Vagina (tissue), 2 donors: ENCODE data around the gene GPC2. TPM values are rescaled to one million over a fixed set of nuclear protein-coding genes. Genes with fewer than 3 reads are reported as not detected.

Source experiments
- DNase-seq, 2 donors: peaks; one replicate each; pipeline ENCODE4 v3.0.0-alpha.2; 2017; ENCODE audit errors: extremely low spot score in 2 of 2
- H3K27ac ChIP-seq: fragments of 200-600 bp; sonication (generic); one replicate; pipeline ENCODE4 v1.5.1; 2019
- H3K27me3 ChIP-seq: fragments of 200-600 bp; sonication (generic); one replicate; pipeline ENCODE4 v1.5.1; 2019
- H3K36me3 ChIP-seq, 2 donors: fragments of 200-600 bp; sonication (generic); one replicate each; pipeline ENCODE4 v1.5.1; 2017 to 2019
- H3K4me1 ChIP-seq: fragments of 200-600 bp; sonication (generic); one replicate; pipeline ENCODE4 v1.5.1; 2019
- H3K4me3 ChIP-seq, 2 donors: fragments of 200-600 bp; sonication (generic); 1 replicate in 1 of 2; 2 replicates in 1 of 2; pipeline ENCODE4 v1.5.1; 2016 to 2019
- H3K9me3 ChIP-seq: fragments of 200-600 bp; sonication (generic); one replicate; pipeline ENCODE4 v1.5.1; 2019
- CTCF ChIP-seq, 3 experiments: fragments of 450-650 bp in 2 of 3; fragments of 200-600 bp in 1 of 3; sonication (generic) in 1 of 3; IDR thresholded peaks; one replicate each; pipeline ENCODE4 v1.5.1; 2017 to 2019; ENCODE audit warnings: antibody characterized with exemption in 3 of 3, mild to moderate bottlenecking in 2 of 3, moderate library complexity in 2 of 3
- POLR2A ChIP-seq, 2 donors: fragments of 450-650 bp; IDR thresholded peaks; one replicate each; pipeline ENCODE4 v1.6.1; 2017; ENCODE audit warnings: antibody characterized with exemption in 2 of 2, mild to moderate bottlenecking in 2 of 2, moderate library complexity in 2 of 2
- POLR2AphosphoS5 ChIP-seq, 2 donors: sonication (generic); formaldehyde crosslinking; IDR thresholded peaks; one replicate each; pipeline ENCODE4 v1.9.0; 2017; ENCODE audit warnings: antibody characterized with exemption in 2 of 2, mild to moderate bottlenecking in 2 of 2, low read depth in 1 of 2; ENCODE audit not compliant: insufficient read depth in 1 of 2
- intact Hi-C: fragments of 100-400 bp; cut with DNase I; formaldehyde crosslinking; loops from one replicate; pipeline ENCODE4 v1.15.1; 2023
- total RNA-seq: library from RNA; depleted of rRNA; stranded (reverse); fragments of >200 nt; gene quantifications from one replicate; pipeline ENCODE4 v1.2.3, GENCODE V29; 2016

GPC2 gene
- total RNA-seq, 1 donor from 2014 or later = 7.4 TPM

- H3K9me3 ChIP-seq = no peaks in the 10 kb centered on the region
These were observed 35.6 kb downstream of the GPC2 start for GRCh38 chr7:100141555-100141949.

GRCh38 chr7:100137851-100138760, 39.1 kb downstream of the GPC2 start:
- H3K27ac ChIP-seq = no peak overlapping the region
- H3K36me3 ChIP-seq = no peaks in the 10 kb centered on the region
- no peak for TF ChIP-seq CTCF (IDR thresholded peaks at IDR 0.05)
- TF ChIP-seq POLR2AphosphoS5 (IDR thresholded peaks at IDR 0.05; ENCODE audit: insufficient read depth in 1 of 2, low read depth in 1 of 2) = no peak
- TF ChIP-seq POLR2A (IDR thresholded peaks at IDR 0.05) = no peak
- H3K4me3 ChIP-seq = no peak overlapping the region
- H3K27me3 ChIP-seq = no peaks in the 10 kb centered on the region
- no peak for DNase-seq
- H3K4me1 ChIP-seq = no peaks in the 10 kb centered on the region
- H3K9me3 ChIP-seq = no peaks in the 10 kb centered on the region
- intact Hi-C loops = loop anchor here (10.0 kb wide), 1 partner anchor 77 kb away; the partner anchor contains the start of gene PVRIG

More at GRCh38 chr7:100141555-100141949, 35.6 kb downstream of the GPC2 start:
- Histone ChIP-seq H3K4me1 (no peaks in the 10 kb centered on the region), H3K4me3 (no peak overlapping the region), H3K27ac (no peak overlapping the region), H3K36me3 (no peaks in the 10 kb centered on the region), H3K27me3 (no peaks in the 10 kb centered on the region)
- intact Hi-C loops = loop anchor here (10.0 kb wide), 1 partner anchor 53 kb away; no protein-coding TSS in a partner anchor
- TF ChIP-seq POLR2AphosphoS5 (IDR thresholded peaks at IDR 0.05; ENCODE audit: insufficient read depth in 1 of 2, low read depth in 1 of 2) = no peak
- TF ChIP-seq POLR2A (IDR thresholded peaks at IDR 0.05) = no peak
- no peak for TF ChIP-seq CTCF (IDR thresholded peaks at IDR 0.05)
- DNase-seq = no peak

GRCh38 chr7:100132697-100133151, 44.5 kb downstream of the GPC2 start:
- intact Hi-C loops = loop anchor here (10.0 kb wide), 1 partner anchor 82 kb away; the partner anchor contains the start of gene PVRIG
- Histone ChIP-seq H3K36me3 (no peaks in the 10 kb centered on the region), H3K27ac (no peak overlapping the region), H3K27me3 (no peaks in the 10 kb centered on the region), H3K9me3 (no peaks in the 10 kb centered on the region), H3K4me3 (no peak overlapping the region), H3K4me1 (peaks cover 21% of the 10 kb centered on the region)
- no peak for DNase-seq
- TF ChIP-seq POLR2A (IDR thresholded peaks at IDR 0.05) = no peak
- peak; percentile 35 to 73 (median 51) for TF ChIP-seq CTCF (IDR thresholded peaks at IDR 0.05)
- no peak for TF ChIP-seq POLR2AphosphoS5 (IDR thresholded peaks at IDR 0.05; ENCODE audit: insufficient read depth in 1 of 2, low read depth in 1 of 2)

- Histone ChIP-seq H3K4me3 (no peak overlapping the region), H3K27ac (no peak overlapping the region), H3K4me1 (peaks cover 22% of the 10 kb centered on the region), H3K9me3 (no peaks in the 10 kb centered on the region), H3K36me3 (no peaks in the 10 kb centered on the region), H3K27me3 (no peaks in the 10 kb centered on the region)
- intact Hi-C loops = loop anchor here (10.0 kb wide), 1 partner anchor 83 kb away; the partner anchor contains the start of gene PVRIG
- no peak for TF ChIP-seq POLR2A (IDR thresholded peaks at IDR 0.05)
- TF ChIP-seq CTCF (IDR thresholded peaks at IDR 0.05) = no peak
- no peak for TF ChIP-seq POLR2AphosphoS5 (IDR thresholded peaks at IDR 0.05; ENCODE audit: insufficient read depth in 1 of 2, low read depth in 1 of 2)
- DNase-seq = no peak
These were observed 45.1 kb downstream of the GPC2 start for GRCh38 chr7:100132126-100132525.
